Anterior cingulate cortex (tissue), 58 donors: ENCODE results near the gene TRPC3.

Experiments used
- DNase-seq, 58 donors: peaks; one replicate each; lab custom pipeline; 2025; lab: John Stamatoyannopoulos, UW

TRPC3 gene

DNA sequence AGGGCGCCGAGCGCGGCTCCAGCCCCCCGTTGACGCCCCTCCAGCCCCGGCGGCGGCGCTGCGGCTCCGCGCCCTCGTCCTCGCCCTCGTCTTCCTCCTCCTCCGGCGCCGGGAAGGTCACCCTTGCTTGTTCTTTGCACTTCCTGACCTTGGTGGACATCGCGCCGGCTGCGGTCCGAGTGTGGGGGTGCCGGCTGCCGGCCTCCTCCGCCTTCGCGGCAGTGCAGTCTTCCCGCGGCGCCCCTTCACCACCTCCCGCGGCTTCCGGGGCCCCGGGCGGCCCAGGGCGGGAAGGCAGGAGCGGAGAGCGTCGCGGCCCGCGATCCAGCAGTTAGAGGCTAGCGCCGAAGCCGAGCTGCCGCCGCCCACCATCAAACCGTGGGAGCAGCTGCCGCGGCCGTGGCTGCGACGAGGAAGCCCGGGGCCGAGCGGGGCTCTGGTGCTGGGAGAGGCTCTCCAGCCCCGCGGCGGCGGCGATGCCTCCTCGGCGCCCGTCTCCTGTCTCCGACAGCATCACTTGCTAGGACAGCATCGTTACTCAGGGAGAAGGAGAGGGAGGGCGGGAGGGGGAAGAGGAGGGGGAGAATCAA is at the start of gene TRPC3:
Gene TRPC3, minus strand, starts transcription at position 540 of the 590 bp plus-strand sequence. Its CDS starts 380 bp downstream, at position 160.
- peak in 11 of 58 donors; percentile 0 to 29 (median 12) for DNase-seq

DNA sequence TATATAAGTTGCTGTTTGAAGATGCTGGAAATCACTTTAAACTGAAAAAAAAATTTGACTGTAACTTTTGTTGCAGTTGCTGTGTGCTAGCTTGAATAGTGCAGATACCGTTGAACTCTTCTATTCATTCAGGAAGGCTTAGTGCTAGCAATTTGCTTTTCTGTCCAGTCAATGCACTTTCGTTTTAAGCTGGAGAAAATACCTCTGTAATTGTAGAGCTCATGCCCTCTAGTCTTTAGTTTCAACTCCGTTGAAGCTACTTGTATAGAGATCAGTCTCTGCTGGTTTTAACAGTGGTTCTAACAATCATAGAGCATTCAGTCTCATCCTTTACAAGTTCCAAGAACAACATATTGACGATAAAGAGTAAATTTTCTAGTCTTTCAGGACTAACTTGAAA is 49.0 kb upstream of the TRPC3 start:
- no peak for DNase-seq

DNA sequence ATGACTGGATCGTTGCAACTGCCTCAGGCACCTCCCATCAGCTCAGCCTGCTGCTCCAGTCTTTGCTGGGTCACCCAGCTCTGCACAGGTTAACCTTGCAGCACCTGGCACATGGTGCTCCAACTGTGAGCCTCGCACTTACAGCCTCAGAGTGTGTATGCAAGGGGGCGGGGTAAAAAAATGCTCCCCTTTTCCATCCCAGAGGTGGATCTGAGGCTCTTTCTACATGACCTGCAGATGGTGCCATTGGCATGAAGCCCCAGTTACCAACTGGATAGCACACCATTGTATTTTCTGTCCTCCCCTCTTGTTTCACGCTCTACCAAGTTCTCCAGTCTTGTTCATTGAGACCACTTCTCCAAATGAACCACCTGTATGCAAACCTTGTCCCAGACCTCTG is 46.2 kb upstream of the TRPC3 start:
- no peak for DNase-seq

DNA sequence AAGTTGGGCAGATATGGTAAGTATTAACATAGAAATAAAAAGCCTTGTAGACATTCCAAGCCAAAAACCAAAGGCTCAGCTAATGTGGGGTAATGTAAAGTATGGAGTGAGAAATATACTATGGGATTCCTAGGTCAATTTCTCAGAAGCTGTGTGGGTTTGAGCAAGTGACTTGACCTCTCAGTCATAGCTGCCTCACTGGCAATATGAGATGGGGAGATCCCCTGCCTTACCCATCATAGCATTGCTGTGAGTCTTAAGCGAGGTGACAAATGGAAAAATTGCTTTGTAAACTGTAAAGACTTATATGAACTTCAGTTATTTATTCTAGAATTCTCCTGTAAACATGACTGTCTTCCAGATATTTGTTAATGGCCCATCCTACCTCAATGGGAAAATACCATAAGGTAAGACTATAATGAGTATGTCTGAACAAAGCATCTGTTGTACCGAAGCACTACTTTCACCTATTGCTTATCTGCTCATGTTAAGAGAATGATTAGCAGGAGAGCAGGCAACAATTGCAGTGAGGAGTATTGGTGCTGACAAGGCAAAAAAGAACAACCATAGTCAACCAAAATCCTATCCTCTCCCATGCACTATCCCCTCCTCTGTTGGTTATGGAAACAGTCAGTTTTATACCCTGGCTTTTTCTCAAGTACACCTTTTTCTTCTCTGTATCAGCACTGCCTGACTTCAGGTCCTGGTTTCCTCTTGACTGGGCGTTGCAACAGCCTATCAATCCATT is 44.1 kb upstream of the TRPC3 start:
- DNase-seq = no peak

DNA sequence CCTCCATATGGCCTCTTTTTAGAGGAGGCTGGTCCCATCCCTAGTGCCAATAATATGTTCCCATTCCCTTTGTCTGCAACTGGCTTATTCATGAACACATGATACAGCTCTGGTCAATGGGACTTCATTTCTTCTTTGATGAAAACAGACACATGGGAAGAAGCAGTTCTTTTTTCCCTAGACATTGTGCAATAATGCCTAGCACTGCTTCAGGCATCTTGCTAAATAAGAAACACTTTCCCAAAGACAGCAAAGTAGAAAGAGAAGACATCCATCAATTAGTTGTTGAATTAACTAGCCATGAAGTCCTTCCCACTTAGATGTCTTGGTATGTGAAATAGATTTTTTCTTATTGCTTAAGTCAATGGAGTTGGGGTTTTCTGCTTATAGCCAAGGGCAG is 40.1 kb upstream of the TRPC3 start:
- DNase-seq = no peak

DNA sequence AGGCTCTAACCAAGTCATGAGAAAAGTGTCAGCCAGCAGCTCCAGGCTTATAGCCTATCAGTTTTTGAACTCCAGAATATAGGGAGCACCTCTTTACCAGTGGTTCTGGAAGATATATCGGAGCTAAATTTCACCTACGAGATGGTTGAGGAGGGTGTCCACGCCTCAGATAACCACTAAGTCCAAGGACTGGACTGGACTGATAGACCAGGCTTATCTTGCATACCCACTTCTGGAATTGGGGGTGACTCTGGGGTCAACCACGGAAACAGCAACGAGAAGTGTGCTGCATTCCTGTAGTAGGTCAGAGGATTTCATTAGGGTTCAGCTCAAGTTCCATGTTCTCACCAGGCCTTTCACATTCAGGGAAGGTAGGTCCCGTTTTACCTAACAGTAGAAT is 38.6 kb upstream of the TRPC3 start:
- DNase-seq = no peak

DNA sequence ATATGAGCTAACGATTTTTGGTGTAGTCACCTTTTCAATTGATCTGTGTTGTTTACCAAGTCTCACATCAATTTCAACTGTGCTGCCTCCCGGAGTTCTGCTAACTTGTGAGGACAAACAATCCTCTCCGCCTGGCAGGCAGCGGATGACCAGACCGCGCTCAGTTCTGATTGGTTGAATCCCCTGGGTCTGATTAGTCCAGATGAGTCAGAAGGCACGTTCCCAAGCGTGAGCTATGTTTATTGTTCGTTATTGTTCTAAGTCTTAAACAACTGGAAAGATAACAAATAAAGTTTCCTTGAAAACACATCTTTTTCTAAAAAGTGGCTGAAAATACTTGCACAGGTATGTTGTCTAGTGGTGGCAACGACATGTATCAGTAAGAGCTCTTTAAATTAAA is 37.9 kb upstream of the TRPC3 start:
- no peak for DNase-seq

DNA sequence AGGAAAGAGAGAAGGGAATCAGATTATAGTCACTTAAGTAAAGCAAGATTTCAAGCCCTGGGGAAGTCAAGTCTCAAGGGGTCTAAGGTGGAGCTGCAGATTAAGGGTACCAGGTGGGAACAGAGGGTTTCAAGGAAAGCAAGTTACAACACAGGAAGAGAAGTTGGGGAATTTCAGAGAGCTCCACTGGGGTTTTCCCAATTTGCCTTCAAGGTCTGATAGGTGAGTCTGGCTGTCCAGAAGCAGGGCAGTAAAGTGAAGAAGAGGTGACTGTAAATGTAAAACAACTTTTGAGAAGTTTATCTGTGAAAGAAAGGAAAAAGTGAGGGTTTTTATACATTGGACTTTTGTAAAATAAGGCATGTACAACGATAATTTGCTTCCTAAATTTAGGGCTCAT is 37.1 kb upstream of the TRPC3 start:
- no peak for DNase-seq

DNA sequence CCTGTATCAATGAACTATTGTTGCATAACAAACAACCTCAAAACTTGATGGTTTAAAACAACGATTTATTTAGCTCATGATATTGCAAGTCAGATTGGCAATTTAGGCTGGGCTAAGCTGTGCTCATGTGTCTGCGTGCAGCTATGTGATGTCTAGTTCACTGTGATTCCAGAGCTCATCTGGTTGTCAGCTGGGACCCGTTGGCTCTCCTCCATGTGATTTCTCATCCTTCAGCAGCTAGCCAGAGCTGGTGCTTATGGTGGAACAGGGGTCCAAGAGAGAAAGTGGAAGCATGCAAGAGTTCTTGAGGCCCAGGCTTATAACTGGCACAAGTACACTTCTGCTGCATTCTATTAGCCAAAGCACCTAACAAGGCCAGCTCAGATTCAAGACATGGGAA is 28.8 kb upstream of the TRPC3 start:
- DNase-seq = peak in 2 of 58 donors; percentile 1 to 2

DNA sequence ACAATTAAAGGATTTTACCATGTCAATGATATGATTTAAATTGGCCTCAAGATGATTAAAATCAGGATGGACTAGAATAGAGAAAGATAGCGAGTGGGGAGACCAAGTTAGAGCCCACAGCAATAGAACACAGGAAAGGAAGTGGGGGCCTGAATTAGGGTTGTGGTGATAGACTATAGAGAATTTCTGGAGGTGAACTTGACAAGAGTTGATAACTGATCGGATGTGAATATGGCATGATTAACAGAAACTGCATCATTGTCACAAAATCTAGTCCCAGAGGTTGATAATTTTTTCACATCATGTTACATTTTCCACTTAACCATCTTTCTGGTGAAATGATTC is 26.3 kb upstream of the TRPC3 start:
- no peak for DNase-seq

DNA sequence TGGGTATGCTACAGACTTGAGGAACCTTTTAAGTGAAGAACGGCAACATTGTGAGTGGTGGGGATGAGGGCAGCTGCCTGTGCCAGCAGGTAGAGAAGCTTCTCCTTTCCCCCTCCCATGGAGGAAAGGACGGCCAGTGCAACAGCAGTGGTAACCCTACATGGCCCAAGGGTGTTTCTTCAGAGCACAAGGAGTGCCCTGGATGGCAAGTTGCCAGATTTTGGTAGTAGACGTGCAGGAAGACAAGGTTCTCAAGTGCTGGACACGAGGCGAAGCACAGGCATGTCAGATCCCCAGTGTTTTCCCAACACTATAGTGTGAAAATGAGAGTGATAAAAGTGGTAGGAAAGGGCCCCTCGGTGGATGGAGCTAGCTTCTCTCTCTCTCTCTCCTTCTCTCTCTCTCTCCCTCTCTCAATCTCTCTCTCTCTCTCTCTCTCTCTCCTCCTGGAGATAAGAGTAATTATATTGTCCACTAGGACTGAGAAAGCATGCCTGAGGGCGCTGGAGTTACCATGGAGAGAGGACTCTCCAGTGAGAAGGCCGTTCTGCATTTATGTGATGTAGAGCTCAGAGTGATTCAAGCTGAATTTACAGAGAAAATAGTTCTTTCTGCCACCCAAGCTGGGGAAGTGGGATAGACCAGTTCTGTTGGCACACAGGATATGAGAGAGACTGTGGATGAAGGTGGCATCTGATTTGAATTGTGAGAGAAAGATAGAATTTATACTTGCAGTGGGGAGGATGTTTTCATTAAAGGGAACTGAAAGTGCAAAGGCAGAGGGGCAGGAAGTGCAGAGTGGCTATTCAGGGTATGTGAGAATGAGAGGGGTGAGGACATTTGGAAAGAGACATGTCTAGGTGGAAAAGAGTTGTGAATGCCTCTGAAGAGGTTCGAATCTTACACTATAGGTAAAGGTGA is 25.7 kb upstream of the TRPC3 start:
- DNase-seq = no peak

DNA sequence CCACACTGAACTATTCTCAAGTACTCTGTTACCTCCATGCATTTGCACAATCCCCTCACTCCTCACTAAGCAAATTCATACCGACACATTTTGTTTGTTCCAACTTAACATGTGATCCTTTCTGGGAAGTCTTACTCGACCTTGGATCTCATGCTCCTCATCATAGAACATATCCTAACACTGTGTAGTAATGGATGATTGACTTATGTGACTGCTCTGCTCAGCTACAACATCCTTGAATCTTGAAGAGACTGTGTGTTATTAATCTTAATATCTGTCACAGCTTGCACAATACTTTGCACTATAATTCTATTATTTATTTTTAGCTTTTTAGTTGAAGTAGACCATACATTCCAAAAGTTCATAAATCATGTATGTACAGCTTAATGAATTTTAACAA is 23.9 kb upstream of the TRPC3 start:
- no peak for DNase-seq

DNA sequence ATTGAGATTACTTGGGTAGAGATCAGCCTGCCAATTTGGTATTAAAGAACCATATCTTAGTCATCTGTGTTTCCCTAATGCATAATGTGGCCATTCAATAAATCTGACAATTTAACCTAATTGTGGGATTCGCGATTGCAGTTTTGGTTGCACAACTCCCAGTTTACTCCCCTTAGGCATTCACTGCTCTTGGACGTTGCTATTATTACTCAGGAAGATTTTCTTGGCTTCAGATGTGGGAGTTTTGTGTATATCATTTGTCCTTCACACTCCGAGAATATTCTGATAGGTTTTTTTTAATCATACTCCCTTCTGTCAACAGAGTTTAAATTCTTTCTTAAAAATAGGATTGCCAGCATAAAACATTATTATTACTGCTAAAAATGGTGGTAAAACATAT is 22.0 kb upstream of the TRPC3 start:
- DNase-seq = no peak

DNA sequence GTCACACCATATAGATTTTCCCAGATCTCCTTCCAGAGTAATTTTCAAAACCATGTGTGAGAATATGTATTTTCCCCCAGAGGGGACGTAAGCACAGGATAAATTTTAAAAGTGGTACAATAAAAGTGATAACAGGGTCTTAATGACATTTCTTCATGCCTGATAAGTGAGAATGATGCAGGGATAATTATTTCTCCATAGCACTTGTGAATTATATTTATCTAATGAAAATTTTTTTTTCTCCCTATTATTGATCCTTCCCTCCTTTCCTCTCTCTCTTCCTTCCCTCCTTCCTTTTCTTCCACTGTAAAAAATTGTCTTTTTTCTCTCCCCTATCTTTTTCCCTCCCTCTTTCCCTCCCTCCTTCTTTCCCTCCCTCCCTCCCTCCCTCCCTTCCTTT is 17.0 kb upstream of the TRPC3 start:
- no peak for DNase-seq

DNA sequence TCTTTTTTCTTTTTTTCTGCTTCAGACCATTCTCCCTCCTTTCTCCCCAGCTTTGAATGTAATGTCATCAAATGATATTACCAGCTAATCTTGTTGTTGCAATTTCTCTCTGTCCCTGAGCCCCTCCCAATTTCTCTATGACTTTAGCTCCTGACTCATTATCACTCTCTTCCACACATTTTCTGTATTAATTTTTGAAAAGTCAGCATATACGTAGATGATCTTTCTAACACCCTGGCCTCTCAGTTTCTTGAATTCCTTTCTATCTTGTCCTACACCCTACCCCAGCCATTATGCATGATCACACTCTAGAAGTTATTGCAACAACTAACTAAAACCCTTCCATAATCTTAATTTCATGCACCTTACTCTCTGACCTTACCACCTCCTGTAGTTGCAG is 13.1 kb upstream of the TRPC3 start:
- no peak for DNase-seq

DNA sequence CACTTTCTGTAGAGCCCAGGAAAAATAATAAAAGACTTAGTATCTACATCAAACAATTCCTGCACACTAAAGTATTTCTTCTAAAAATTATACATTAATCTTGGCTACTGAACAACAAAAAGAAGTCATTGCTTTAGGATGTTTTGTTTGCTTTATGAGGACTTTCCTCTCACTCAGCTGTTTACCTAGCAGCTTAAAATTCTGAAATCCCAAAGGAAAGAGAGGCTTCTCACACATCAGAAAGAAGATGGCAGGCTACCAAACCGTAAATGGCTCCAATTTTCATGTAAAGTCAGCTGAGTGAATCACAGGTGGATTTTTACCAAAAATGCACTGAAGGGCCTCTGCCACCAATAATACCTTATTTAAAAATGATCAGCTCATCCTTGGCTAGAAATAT is 9.0 kb upstream of the TRPC3 start:
- no peak for DNase-seq

DNA sequence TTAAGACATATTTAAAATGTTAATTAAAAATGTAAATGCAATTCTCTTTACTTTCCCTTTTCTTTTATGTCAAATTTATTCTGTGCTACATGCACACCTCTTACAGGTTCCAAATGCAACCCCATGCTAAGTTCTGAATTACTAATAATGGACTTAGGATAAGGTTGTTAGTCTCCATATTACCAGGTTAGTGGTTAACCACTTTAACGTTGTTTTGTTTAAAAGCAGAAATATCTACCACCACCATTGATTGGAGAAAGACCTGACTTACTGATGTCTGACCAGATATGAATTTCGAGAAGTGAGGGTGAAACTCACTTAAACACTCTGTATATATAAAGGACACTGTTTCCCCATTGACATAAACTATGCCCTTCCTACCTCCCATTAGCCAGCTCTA is 6.9 kb upstream of the TRPC3 start:
- DNase-seq = no peak

DNA sequence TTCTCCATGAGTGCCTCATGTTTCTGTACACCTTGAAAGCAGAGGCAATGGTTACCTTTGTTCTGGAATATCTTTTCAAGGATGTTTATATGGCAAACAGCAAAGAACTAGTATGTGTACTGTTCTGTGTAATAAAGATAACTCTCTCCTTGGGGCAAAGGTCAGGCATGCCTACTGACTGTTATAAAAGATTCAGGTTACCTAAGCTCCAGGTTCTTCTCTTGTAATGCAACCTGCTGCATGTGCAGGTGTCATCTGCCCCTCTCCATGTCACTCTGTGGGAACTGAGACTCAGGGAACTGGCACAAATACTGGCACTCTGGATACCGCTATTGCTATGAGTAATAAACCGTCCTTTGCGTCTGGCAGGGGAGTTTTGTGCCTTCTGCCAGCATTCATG is 5.4 kb upstream of the TRPC3 start:
- DNase-seq = no peak

DNA sequence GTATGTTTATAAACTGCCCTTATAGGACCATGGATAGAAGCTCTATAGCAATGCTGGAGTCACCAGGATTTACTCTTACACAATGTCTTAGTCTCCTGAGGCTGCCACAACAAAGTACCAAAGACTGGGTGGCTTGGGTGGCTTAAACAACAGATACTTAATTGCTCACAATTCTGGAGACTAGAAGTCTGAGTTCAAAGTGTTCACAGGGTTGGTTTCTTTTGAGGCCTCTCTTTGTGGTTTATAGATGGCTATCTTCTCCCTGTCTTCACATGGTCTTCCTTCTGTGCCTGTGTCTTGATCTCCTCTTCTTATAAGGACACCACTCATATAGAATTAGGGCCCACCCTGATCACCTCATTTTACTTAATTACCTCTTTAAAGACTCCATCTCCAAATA is 2.0 kb upstream of the TRPC3 start:
- DNase-seq = no peak

DNA sequence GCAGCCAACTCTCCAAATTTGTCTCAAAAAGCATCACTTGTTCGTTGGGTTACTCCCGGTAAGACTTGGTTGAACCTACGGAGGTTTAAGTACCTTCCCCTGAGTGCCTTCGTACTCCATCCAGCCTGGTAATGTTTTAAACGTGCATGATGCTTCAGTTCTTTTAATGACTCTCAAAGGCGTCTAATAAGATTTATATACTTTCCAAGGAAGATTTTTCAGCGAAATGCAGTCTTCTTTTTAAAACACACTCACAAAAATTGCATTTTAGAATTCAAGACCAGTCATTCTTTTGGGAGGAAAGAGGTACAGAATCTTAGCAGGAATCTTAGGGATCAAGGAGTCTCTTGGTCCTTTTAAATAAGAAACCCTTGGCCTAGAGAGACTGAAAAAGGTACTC is 430 bp upstream of the TRPC3 start:
- DNase-seq = no peak

DNA sequence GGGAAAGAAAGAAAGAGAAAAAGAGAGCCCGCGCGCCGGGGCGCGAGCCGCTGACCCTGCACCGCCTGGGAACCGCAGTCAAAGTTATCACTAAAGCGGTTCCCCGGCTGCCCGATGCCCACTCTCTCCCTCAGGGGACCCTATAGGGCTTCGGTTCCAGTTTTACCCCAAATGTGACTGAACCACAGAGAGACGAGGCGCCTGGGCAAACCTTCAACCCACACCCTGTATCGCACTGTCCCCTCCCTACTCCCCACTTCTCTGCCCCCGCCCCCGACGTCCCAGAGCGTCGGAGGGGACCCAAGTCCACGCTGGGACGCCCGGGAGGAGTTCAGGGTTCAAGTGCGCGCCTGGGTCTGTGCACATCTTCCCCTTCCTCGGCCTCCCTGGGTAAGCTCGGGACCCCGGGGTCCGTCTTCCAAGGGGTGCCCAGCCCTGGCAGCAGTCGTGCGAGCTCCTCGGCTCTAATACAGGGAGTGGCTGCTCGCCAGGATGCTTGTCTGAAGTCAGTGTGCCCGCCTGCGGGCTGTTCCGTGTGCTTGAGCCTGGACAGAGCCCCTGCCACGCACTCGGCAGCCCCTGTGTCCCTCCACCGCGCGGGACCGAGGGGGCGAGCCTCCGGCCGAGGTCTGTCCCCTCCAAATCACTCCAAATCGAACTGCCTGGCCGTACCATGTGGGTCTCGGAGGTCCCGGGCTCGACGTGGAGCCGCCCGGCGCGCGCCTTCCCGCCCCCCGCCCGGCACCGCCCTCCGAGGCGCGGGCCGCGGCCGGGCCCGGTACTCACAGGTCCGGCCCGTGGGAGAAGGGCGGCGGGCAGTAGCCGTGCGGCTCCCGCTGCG is 960 bp downstream of the TRPC3 start:
- peak in 5 of 58 donors; percentile 2 to 8 (median 7) for DNase-seq
